Stomach (tissue), 4 donors: Measurements from ENCODE around the gene ACR.

Experiments
- POLR2A ChIP-seq, 4 donors: fragments of 450-650 bp; IDR thresholded peaks; one replicate each; pipeline ENCODE4 v1.6.1; 2016; ENCODE audit warnings: antibody characterized with exemption in 4 of 4, control low read depth in 2 of 4, mild to moderate bottlenecking in 1 of 4, moderate library complexity in 1 of 4
- TF ChIP-seq, protein P1 (sequence below), 7 experiments: fragments of 450-650 bp in 4 of 7; fragments of 200-600 bp in 3 of 7; sonication (generic) in 3 of 7; IDR thresholded peaks; one replicate each; pipeline ENCODE4 v1.5.1; 2016 to 2019; ENCODE audit warnings: antibody characterized with exemption in 7 of 7, control low read depth in 2 of 7, mild to moderate bottlenecking in 1 of 7

DNA sequence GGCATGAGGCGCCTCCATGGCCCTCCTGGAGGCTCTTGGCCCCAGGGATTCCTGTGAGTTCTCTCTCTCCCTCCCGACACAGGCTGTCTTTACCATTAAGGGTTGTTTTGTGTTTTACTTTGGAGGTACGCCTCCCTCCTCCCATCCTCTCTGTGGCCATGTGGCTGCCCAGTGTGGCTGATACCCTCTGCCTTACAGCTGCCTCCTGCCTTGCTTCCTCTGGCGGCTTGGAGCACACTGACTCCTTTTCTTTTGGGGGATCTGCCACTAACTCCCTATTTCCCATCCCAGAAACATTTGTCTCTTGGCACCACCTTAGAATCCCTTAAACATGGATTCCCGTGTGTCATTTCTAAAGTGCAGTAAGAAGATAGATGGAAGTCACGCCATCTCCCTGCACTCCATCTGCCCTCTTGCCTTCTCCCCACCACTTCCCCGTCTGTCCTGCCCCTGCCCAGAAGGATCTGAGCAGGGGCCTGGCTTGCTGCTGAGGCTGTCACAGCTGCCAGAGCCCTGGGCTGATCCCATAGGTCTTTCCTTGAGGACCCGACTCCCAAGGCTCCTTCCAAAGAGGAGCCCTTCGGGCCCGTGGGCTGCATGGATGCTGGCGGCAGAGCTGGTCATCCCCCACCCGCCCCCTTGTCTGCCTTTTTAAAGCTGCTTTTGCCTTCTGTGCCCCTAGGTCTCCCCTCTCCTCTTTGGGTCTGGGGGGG, 15.1 kb upstream of the ACR start:
- TF ChIP-seq POLR2A (IDR thresholded peaks at IDR 0.05), result no peak
- TF ChIP-seq, protein P1, sequence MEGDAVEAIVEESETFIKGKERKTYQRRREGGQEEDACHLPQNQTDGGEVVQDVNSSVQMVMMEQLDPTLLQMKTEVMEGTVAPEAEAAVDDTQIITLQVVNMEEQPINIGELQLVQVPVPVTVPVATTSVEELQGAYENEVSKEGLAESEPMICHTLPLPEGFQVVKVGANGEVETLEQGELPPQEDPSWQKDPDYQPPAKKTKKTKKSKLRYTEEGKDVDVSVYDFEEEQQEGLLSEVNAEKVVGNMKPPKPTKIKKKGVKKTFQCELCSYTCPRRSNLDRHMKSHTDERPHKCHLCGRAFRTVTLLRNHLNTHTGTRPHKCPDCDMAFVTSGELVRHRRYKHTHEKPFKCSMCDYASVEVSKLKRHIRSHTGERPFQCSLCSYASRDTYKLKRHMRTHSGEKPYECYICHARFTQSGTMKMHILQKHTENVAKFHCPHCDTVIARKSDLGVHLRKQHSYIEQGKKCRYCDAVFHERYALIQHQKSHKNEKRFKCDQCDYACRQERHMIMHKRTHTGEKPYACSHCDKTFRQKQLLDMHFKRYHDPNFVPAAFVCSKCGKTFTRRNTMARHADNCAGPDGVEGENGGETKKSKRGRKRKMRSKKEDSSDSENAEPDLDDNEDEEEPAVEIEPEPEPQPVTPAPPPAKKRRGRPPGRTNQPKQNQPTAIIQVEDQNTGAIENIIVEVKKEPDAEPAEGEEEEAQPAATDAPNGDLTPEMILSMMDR (IDR thresholded peaks at IDR 0.05), result no peak
